ENCODE data around the gene TSPAN5.

TSPAN5 gene

DNA sequence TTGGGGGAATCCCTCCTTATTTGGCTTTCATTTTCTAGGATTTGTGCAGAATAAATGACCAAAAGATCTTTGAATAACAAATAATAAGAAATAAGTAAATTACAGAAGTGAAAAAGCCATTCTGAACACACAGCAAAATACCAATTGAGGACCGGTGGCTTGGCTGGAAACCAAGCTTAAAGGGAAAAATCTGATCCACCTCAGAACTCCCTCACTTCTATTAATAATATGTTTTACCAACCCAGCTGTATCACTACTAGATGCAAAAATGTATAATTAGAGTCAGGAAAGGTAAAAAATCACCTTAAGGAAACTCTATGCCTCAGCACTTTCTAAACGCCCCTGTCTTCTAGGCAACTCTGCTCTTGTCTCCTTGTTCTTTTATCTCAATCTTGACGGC is 77.3 kb downstream of the TSPAN5 start:
- TF ChIP-seq CTCF (IDR thresholded peaks at IDR 0.05): no peak

- no peak for TF ChIP-seq CTCF (IDR thresholded peaks at IDR 0.05)
Measured at GRCh38 chr4:98577956-98578355, 80.5 kb downstream of the TSPAN5 start.

- TF ChIP-seq CTCF (IDR thresholded peaks at IDR 0.05): no peak
Measured at GRCh38 chr4:98574816-98575215, 83.6 kb downstream of the TSPAN5 start.

GRCh38 chr4:98573791-98574190 is 84.6 kb downstream of the TSPAN5 start:
- no peak for TF ChIP-seq CTCF (IDR thresholded peaks at IDR 0.05)

DNA sequence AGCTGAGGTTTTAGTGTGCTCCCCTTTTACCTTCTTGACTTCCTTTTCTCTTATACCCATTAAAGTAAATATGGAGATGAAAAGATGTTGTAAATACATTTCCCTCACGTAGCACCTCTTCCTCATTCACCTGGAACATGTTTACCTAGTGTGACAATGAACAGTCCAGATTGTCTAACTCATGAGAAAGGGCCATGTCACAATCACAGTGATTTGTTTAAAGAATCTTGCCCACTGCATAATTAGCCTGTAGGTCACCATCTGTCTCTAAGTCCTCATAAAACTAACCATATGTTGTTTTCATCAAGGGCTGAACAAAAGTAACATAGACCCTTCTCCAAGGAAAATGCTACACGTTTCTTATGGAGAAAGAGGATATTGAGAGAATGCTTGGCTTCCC is 85.7 kb downstream of the TSPAN5 start:
- TF ChIP-seq CTCF (IDR thresholded peaks at IDR 0.05): no peak

- no peak for TF ChIP-seq CTCF (IDR thresholded peaks at IDR 0.05)
Measured at GRCh38 chr4:98571161-98571786, 87.1 kb downstream of the TSPAN5 start.

- TF ChIP-seq CTCF (IDR thresholded peaks at IDR 0.05): no peak
Measured at GRCh38 chr4:98570151-98570797, 88.1 kb downstream of the TSPAN5 start.
